HEK293 (cell line): ENCODE measurements around the gene SPAG8.

Source experiments
- CTCF ChIA-PET: fragments of 350-600 bp; formaldehyde crosslinking; extraction: SDS; loops from one replicate; lab custom pipeline; 2021; ENCODE audit warnings: antibody characterized with exemption; lab: Yijun Ruan, JAX
- POLR2A ChIA-PET: fragments of 300-600 bp; formaldehyde crosslinking; extraction: SDS; loops from one replicate; lab custom pipeline; 2020; ENCODE audit warnings: antibody characterized with exemption, inconsistent platforms; lab: Yijun Ruan, JAX
- H3K27ac ChIP-seq: fragments of 200-500 bp; sonication (Bioruptor generic); 2 replicates; pipeline ENCODE4 v1.5.1; 2014; ENCODE audit warnings: low read depth, low read length, control low read depth, inconsistent platforms; ENCODE audit errors: extremely low read depth
- H3K36me3 ChIP-seq, 2 experiments: fragments of 200-500 bp in 1 of 2; sonication (Bioruptor generic) in 1 of 2; 1 replicate in 1 of 2; 2 replicates in 1 of 2; pipeline ENCODE4 v1.5.1; 2014 to 2017; ENCODE audit warnings: inconsistent platforms in 2 of 2, low read length in 2 of 2; ENCODE audit not compliant: control insufficient read depth in 2 of 2, insufficient read depth in 1 of 2
- H3K4me1 ChIP-seq: fragments of 200-500 bp; sonication (Bioruptor generic); 2 replicates; pipeline ENCODE4 v1.5.1; 2014; ENCODE audit warnings: mild to moderate bottlenecking, low read length, inconsistent platforms; ENCODE audit not compliant: control insufficient read depth, insufficient read depth
- H3K4me3 ChIP-seq: 2 replicates; pipeline ENCODE4 v1.5.1; 2011; ENCODE audit warnings: low read depth, mild to moderate bottlenecking, control low read depth, low read length, moderate library complexity
- H3K9me3 ChIP-seq: fragments of 200-500 bp; sonication (Bioruptor generic); 2 replicates; pipeline ENCODE4 v1.5.1; 2014; ENCODE audit warnings: low read depth, low read length, inconsistent platforms; ENCODE audit not compliant: control insufficient read depth, insufficient read depth
- ATF2 ChIP-seq: fragments of 450-650 bp; formaldehyde crosslinking; IDR thresholded peaks from 2 replicates; pipeline ENCODE4 v1.5.1; 2016; ENCODE audit warnings: missing biosample characterization, missing genetic modification characterization, low read depth
- GFI1B ChIP-seq: fragments of 450-650 bp; formaldehyde crosslinking; IDR thresholded peaks from 2 replicates; pipeline ENCODE4 v1.5.1; 2016; ENCODE audit warnings: missing biosample characterization, missing genetic modification characterization
- GLI2 ChIP-seq: fragments of 450-650 bp; formaldehyde crosslinking; IDR thresholded peaks from 2 replicates; pipeline ENCODE4; 2017; ENCODE audit warnings: missing biosample characterization, missing genetic modification characterization, low read depth, borderline replicate concordance
- HOXC10 ChIP-seq: sonication (generic); formaldehyde crosslinking; IDR thresholded peaks from 2 replicates; pipeline ENCODE4 v1.8.1; 2023; ENCODE audit warnings: mild to moderate bottlenecking, missing genetic modification reagents
- MEIS1 ChIP-seq: sonication (generic); formaldehyde crosslinking; IDR thresholded peaks from 2 replicates; pipeline ENCODE4 v1.8.1; 2022; ENCODE audit warnings: missing genetic modification reagents, mild to moderate bottlenecking, borderline replicate concordance
- MZF1 ChIP-seq: fragments of 450-650 bp; formaldehyde crosslinking; IDR thresholded peaks from 2 replicates; pipeline ENCODE4 v1.5.1; 2017; ENCODE audit warnings: missing biosample characterization, missing genetic modification characterization, borderline replicate concordance
- PRDM4 ChIP-seq: fragments of 450-650 bp; formaldehyde crosslinking; IDR thresholded peaks from 2 replicates; pipeline ENCODE4 v1.5.1; 2017; ENCODE audit warnings: missing biosample characterization, missing genetic modification characterization
- WT1 ChIP-seq: fragments of 450-650 bp; formaldehyde crosslinking; IDR thresholded peaks from 2 replicates; pipeline ENCODE4 v1.5.1; 2016; ENCODE audit warnings: missing biosample characterization, missing genetic modification characterization
- ZBTB26 ChIP-seq: fragments of 450-650 bp; formaldehyde crosslinking; optimal IDR thresholded peaks from 2 replicates; pipeline ENCODE3; 2016; ENCODE audit warnings: missing biosample characterization, mild to moderate bottlenecking, missing genetic modification characterization
- ZBTB44 ChIP-seq: fragments of 450-650 bp; IDR thresholded peaks from 2 replicates; pipeline ENCODE4 v1.5.1; 2018; ENCODE audit warnings: missing biosample characterization, mild to moderate bottlenecking, missing genetic modification characterization
- ZBTB7A ChIP-seq: fragments of 450-650 bp; formaldehyde crosslinking; IDR thresholded peaks from 2 replicates; pipeline ENCODE4 v1.5.1; 2016; ENCODE audit warnings: low read depth, missing biosample characterization, missing genetic modification characterization
- ZFP69B ChIP-seq: fragments of 450-650 bp; formaldehyde crosslinking; IDR thresholded peaks from 2 replicates; pipeline ENCODE4 v1.5.1; 2016; ENCODE audit warnings: missing biosample characterization, missing genetic modification characterization
- ZNF140 ChIP-seq: fragments of 450-650 bp; formaldehyde crosslinking; IDR thresholded peaks from 2 replicates; pipeline ENCODE4 v1.5.1; 2016; ENCODE audit warnings: missing biosample characterization, missing genetic modification characterization
- ZNF23 ChIP-seq: fragments of 450-650 bp; formaldehyde crosslinking; IDR thresholded peaks from 2 replicates; pipeline ENCODE4 v1.5.1; 2016; ENCODE audit warnings: missing biosample characterization, missing genetic modification characterization, borderline replicate concordance
- ZNF26 ChIP-seq: fragments of 450-650 bp; formaldehyde crosslinking; IDR thresholded peaks from 2 replicates; pipeline ENCODE4 v1.5.1; 2016; ENCODE audit warnings: missing biosample characterization, missing genetic modification characterization
- ZNF37A ChIP-seq: fragments of 450-650 bp; IDR thresholded peaks from 2 replicates; pipeline ENCODE4 v1.5.1; 2018; ENCODE audit warnings: missing biosample characterization, missing genetic modification characterization
- ZNF501 ChIP-seq: fragments of 450-650 bp; formaldehyde crosslinking; IDR thresholded peaks from 2 replicates; pipeline ENCODE4 v1.5.1; 2016; ENCODE audit warnings: missing biosample characterization, missing genetic modification characterization
- ZNF560 ChIP-seq: fragments of 450-650 bp; formaldehyde crosslinking; IDR thresholded peaks from 2 replicates; pipeline ENCODE4 v1.5.1; 2017; ENCODE audit warnings: missing biosample characterization, missing genetic modification characterization, borderline replicate concordance
- ZNF670 ChIP-seq: fragments of 450-650 bp; formaldehyde crosslinking; IDR thresholded peaks from 2 replicates; pipeline ENCODE4 v1.5.1; 2016; ENCODE audit warnings: missing biosample characterization, missing genetic modification characterization, low read depth
- ZNF776 ChIP-seq: fragments of 450-650 bp; formaldehyde crosslinking; IDR thresholded peaks from 2 replicates; pipeline ENCODE4 v1.5.0; 2017; ENCODE audit warnings: missing biosample characterization, missing genetic modification characterization, borderline replicate concordance

The SPAG8 gene

DNA sequence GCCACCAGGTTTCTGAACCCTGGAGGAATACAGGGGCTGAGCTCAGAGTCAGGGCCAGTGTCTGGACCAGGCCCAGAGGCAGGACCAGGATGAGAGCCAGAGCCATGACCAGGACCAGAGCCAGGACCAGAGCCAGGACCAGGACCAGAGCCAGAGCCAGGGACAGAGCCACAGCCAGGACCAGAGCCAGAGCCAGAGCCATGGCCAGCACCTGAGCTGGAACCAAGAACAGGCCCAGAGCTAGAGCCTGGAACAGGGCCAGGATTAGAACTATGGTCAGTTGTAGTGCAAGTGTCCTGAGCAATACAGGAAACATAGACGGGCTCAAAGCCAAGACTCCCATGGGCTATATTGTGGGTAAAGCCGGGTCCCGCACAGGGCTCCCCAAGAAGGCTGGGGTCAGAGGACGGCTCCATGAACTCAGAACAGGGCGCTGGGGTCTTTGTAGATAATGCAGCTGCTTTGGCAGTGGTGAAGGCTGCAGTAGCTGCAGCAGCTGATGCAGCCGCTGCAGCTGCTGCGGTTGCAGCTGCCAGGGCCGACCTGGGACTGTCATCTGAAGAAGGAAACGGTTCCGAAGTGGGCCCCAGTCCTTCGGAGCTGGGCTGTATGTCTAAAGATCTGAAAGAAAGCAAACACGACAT, 559 bp downstream of the SPAG8 start:
- no peaks in the 10 kb centered on the region for H3K9me3 ChIP-seq
- H3K36me3 ChIP-seq: peaks cover 0 to 38% of the 10 kb centered on the region in 2 experiments; a peak in 1 of 3 replicates
- TF ChIP-seq MEIS1: no peak
- TF ChIP-seq ZBTB44 (tag by site-specific recombination): peak; percentile 99
- no peak for TF ChIP-seq ZNF37A
- TF ChIP-seq ZFP69B (tag by site-specific recombination): peak; percentile 95; the same call in 1 of the 2 replicates
- TF ChIP-seq ZBTB7A (tag by site-specific recombination): no peak
- no peak for TF ChIP-seq ZNF26 (tag by site-specific recombination)
- TF ChIP-seq ZBTB26 (tag by site-specific recombination): no peak
- TF ChIP-seq ZNF776 (tag by site-specific recombination): no peak
- POLR2A ChIA-PET: interaction anchor here (0.6 to 2.1 kb wide), 7 partner anchors 13 to 154 kb away, joined by 3 to 6 read pairs (median 4); partner anchors contain the start of genes CCDC107, CREB3, FAM221B and RMRP
- H3K27ac ChIP-seq: no peak overlapping the region
- H3K4me1 ChIP-seq: no peaks in the 10 kb centered on the region
- H3K4me3 ChIP-seq: peak overlapping the region; percentile 42
- CTCF ChIA-PET: interaction anchor here (0.7 to 4.3 kb wide), 8 partner anchors 14 to 115 kb away, joined by 3 to 46 read pairs (median 5); no protein-coding TSS in a partner anchor

DNA sequence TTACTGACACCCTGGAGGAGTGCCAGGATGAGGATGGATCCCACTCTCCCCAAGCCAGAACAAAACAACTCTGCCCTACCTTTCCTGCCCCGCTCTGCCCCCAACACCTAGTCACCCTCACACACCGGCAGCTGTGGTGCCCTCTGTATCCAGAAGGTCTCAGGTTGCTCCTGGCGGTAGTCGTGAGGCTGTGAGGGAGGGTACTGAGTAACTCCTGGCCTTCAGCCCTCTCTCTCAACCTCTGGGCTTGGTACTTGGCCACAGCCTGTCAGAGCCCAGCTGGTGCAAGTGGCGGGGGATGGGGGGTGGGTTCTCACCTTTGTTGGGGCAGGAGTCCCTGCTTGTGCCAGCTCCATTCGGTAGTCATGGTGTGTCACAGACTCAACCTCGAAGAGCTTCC, 1.9 kb downstream of the SPAG8 start:
- TF ChIP-seq GLI2 (no peak), PRDM4 (tag by site-specific recombination) (no peak), HOXC10 (CRISPR knock-in tag) (no peak), ZNF670 (no peak), ATF2 (tag by site-specific recombination) (no peak), ZNF501 (tag by site-specific recombination) (no peak), WT1 (no peak), ZNF560 (no peak), ZNF23 (tag by site-specific recombination) (no peak), GFI1B (no peak), ZNF140 (tag by site-specific recombination) (no peak), MZF1 (tag by site-specific recombination) (no peak)
- ChIA-PET POLR2A (interaction anchor here (0.6 kb wide), 1 partner anchor 1639 kb away, joined by 3 read pairs; no protein-coding TSS in a partner anchor), CTCF (interaction anchor here (0.5 kb wide), 1 partner anchor 37 kb away, joined by 3 read pairs; no protein-coding TSS in a partner anchor)
- no peak overlapping the region for H3K27ac ChIP-seq
- H3K9me3 ChIP-seq: no peaks in the 10 kb centered on the region
- peaks cover 0 to 52% of the 10 kb centered on the region in 2 experiments; a peak in 1 of 3 replicates for H3K36me3 ChIP-seq
- H3K4me3 ChIP-seq: no peak overlapping the region
- H3K4me1 ChIP-seq: no peaks in the 10 kb centered on the region
